HG03103 (cell line): ENCODE measurements around the gene GAREM2.

Source experiments
- ATAC-seq: cut with Tn5 transposase; IDR thresholded peaks from one replicate; pipeline ENCODE4 v1.9.1; 2021; ENCODE audit warnings: low read depth; ENCODE audit not compliant: unreplicated experiment

The GAREM2 gene

GRCh38 chr2:26224095-26224494 lies 51.2 kb downstream of the GAREM2 start:
- no peak for ATAC-seq

- ATAC-seq: no peak
Observed at GRCh38 chr2:26229595-26229994, 56.7 kb downstream of the GAREM2 start.

- ATAC-seq: no peak
Observed at GRCh38 chr2:26230806-26231205, 57.9 kb downstream of the GAREM2 start.

- ATAC-seq: no peak
Observed at GRCh38 chr2:26235089-26235488, 62.2 kb downstream of the GAREM2 start.

- no peak for ATAC-seq
Observed at GRCh38 chr2:26237868-26238267, 65.0 kb downstream of the GAREM2 start.

GRCh38 chr2:26238311-26238958 lies 65.5 kb downstream of the GAREM2 start:
- no peak for ATAC-seq
